Epithelial cell of esophagus (primary cell): ENCODE data around the gene TBC1D17.

Source experiments
- DNase-seq: peaks from one replicate; pipeline ENCODE4 v3.0.0; 2010; ENCODE audit warnings: low read depth
- H3K4me3 ChIP-seq: 2 replicates; pipeline ENCODE4 v1.5.1; 2011; ENCODE audit warnings: mild to moderate bottlenecking, low read length, control low read depth
- TF ChIP-seq, protein P1 (sequence below): IDR thresholded peaks from 2 replicates; pipeline ENCODE4 v1.5.1; 2011; ENCODE audit warnings: low read depth, mild to moderate bottlenecking, low read length, control low read depth, inconsistent platforms; ENCODE audit not compliant: insufficient read depth; ENCODE audit errors: missing control alignments

Gene TBC1D17

DNA sequence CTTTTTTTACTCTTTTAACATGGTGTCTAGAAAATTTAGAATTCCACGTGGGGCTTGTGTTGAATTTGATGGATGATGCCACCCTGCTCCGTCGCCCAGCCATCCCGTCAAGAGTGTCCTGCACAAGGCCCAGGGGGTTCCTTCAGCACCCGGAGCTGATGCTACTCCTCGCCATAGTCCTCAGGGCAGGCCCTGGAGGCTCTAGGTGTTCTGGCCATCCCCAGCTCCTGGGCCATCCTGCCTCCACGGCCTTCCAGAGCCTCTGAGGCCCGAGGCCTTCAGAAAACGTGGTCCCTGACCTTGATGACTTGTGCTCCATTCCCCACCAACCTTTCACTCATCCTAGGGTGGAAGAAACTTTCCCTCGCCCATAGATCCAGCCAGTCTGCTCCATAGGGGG lies 3.7 kb upstream of the TBC1D17 start:
- TF ChIP-seq, protein P1, sequence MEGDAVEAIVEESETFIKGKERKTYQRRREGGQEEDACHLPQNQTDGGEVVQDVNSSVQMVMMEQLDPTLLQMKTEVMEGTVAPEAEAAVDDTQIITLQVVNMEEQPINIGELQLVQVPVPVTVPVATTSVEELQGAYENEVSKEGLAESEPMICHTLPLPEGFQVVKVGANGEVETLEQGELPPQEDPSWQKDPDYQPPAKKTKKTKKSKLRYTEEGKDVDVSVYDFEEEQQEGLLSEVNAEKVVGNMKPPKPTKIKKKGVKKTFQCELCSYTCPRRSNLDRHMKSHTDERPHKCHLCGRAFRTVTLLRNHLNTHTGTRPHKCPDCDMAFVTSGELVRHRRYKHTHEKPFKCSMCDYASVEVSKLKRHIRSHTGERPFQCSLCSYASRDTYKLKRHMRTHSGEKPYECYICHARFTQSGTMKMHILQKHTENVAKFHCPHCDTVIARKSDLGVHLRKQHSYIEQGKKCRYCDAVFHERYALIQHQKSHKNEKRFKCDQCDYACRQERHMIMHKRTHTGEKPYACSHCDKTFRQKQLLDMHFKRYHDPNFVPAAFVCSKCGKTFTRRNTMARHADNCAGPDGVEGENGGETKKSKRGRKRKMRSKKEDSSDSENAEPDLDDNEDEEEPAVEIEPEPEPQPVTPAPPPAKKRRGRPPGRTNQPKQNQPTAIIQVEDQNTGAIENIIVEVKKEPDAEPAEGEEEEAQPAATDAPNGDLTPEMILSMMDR, result no peak
- H3K4me3 ChIP-seq, result no peak overlapping the region
- no peak for DNase-seq

DNA sequence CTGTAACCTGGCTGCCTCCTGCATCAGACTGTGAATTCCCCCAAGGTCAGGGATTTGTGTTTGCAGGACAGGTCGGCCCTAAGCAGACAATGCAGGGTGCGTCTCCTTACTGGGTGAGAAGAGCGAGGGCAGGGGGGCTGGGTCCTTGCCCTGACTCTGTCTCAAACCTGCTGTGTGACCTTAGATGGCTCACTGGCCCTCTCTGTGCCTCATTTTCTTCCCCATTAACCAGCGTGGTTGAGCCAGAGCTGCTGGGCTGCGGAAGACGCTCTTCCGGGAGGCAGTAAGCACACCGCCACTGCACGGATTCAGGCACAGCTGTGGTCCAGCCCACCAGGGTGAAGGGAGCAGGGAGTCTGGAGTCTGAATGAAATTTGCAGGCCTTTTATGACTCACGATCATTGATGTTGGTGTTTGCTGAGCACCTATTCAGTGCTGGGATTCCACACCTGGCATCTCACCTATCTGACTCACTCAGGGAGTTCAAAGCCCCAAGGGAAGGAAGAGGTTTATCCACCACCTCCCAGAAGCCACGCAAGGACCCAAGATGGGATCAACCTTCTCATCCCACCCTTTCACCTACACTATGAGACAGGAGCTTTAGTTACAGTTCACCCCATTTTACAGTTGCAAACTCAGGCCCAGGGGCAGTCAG lies 2.9 kb upstream of the TBC1D17 start:
- DNase-seq, result peak; percentile 79
- TF ChIP-seq, protein P1, result no peak
- H3K4me3 ChIP-seq, result no peak overlapping the region

DNA sequence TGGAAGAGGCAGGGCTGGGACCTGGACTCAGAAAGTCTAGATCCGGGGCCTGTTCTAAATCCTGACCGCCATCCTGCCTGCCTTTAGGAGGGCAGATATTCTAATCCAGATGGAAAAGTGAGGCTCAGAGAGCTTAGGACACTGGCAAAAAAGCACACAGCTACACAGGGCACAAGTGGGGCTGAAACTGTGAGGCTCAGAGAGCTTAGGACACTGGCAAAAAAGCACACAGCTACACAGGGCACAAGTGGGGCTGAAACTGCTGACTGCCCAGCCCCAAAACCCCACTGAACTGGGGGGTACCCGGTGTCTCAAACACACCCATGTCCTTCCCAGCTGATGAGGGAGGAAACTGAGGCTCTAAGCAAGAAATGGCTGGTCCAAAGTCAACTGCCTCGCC lies 2.3 kb upstream of the TBC1D17 start:
- TF ChIP-seq, protein P1, result no peak
- H3K4me3 ChIP-seq, result peak overlapping the region; percentile 99
- DNase-seq, result no peak

DNA sequence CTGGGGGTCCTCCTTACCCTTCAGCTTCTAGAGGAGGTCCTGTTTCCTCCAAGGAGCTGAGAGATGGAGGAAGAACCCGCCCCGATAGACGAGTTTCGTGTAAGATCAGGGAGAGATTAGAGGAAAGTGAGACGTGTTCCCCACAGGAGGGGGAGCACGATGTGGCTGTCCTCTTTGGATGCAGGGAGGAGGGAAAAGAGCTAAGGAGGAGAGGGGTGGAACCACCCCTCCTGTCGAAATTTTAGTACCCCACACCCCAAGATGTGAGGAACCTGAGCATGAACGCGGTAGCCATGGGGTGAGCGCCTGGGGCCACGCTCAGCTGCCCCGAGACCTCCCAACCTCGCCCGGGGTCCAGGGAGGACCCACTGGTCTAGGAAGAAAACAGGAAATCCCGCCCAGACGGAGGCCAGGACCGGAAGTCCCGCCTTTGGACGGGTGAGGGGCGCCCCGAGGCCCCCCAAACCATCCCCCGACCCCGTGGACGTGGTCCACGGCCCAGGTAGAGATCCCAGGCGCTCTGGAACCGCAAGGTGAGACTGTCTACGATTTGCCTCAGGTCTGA lies 1.6 kb upstream of the TBC1D17 start:
- DNase-seq, result peak; percentile 32

DNA sequence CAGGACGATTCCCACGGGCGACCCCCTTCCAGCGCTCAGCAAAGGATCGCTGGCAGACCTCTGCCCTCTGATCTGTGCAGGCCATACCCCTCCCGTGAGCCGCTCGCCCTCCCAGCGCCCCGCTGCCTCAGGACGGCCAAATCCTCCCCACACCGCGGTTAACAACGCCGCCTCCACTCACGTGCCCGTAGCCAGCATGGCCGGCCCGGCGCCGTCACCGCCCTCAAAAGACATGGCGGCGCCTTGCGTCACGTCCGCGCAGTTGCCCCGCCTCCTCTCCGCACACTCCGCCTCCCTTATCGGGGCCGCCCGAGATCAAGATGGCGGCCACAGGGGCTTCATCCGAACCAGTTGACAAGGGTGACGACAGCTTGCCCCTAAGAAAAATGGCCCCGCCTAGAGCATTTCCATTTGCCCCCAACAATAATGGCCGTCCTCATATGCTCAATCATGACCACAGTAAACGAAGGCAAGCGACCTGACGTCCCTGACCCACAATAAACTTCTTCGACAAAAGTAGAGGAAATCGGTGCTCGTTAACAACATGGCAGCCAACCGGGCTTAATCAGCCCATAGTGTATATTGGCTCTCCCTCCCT lies 981 bp upstream of the TBC1D17 start:
- peak; percentile 99 for DNase-seq
- TF ChIP-seq, protein P1, result no peak
- peak overlapping the region; percentile 99 for H3K4me3 ChIP-seq

More for the DNA sequence above, 1.6 kb upstream of the TBC1D17 start:
- TF ChIP-seq, protein P1, result no peak
- H3K4me3 ChIP-seq, result peak overlapping the region; percentile 99

DNA sequence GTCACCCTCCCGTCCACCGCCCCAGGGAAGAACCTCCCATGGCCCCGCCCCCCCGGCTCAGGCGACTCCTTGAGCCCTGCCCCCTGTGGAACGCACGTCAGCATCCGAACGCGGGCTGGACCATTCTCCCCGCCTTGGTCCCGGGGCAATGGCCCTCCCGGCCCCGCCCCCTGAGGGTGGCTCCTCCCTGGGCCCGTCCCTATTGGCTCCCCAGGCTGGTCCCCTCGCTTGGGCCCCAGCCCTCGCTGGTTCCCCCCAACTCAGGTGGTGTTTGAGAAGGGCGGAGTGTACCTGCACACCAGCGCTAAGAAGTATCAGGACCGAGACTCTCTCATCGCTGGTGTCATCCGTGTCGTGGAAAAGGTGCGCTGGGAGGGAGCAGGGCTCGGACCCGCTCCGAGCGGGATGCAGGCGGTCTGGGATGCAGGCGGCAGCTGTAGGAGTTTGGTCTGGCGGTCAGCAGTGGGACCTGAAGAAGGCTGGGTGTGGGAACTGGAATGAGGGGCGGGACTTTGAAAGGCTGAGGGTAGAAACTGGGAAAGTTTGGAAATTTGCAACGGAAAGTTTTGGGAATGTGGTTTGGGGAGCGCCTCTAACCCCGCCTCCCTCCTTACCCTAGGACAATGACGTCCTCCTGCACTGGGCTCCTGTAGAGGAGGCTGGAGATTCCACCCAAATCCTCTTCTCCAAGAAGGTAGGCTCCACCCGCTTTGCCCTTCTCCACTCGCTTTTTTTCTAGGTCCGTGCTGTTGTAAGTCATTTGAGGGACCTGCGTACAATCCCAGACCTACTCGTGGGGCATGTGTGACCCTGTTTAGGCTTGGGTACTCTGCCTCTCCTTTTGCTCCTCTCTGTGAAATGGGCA lies 609 bp downstream of the TBC1D17 start:
- peak; percentile 98 for DNase-seq
- TF ChIP-seq, protein P1, result no peak
- peak overlapping the region; percentile 99 for H3K4me3 ChIP-seq
